ENCODE results near the gene CHURC1. TPM values are rescaled to one million over a fixed set of nuclear protein-coding genes. Genes with fewer than 3 reads are reported as not detected.

CHURC1 gene
- total and polyA plus RNA-seq, 2 donors from 2014 or later: 41.0 to 70.4 TPM

- H3K36me3 ChIP-seq (ENCODE audit: control insufficient read depth in 2 of 3, insufficient read depth in 3 of 3, low read length in 3 of 3): no peaks in the 10 kb centered on the region
- intact Hi-C loops (cut with DNase I): no loop called here
- FAIRE-seq (no peak), DNase-seq (peak in 4 of 5 donors; percentile 31 to 72 (median 48))
- peaks cover 0 to 15% (median 0%) of the 10 kb centered on the region in 3 donors for H3K4me1 ChIP-seq (ENCODE audit: control insufficient read depth in 2 of 3, insufficient read depth in 2 of 3, low read depth in 1 of 3, low read length in 3 of 3)
- TF ChIP-seq CTCF (IDR thresholded peaks at IDR 0.05; ENCODE audit: borderline replicate concordance, extremely low read depth, insufficient read depth): no peak
- no peaks in the 10 kb centered on the region for H3K27me3 ChIP-seq (ENCODE audit: control insufficient read depth, insufficient read depth, low read length)
- H3K9me3 ChIP-seq (ENCODE audit: control insufficient read depth in 2 of 3, insufficient read depth in 1 of 3, low read length in 3 of 3): no peaks in the 10 kb centered on the region
- H3K27ac ChIP-seq (ENCODE audit: low read depth in 2 of 2, low read length in 2 of 2): no peak overlapping the region
- no peak overlapping the region for H3K9ac ChIP-seq (ENCODE audit: low read length in 3 of 3)
- no peak overlapping the region for H3K4me3 ChIP-seq (ENCODE audit: low read length in 3 of 3)
Observed at GRCh38 chr14:64965356-64966000, 51.2 kb downstream of the CHURC1 start.

- no peaks in the 10 kb centered on the region for H3K27me3 ChIP-seq (ENCODE audit: control insufficient read depth, insufficient read depth, low read length)
- intact Hi-C loops (cut with DNase I): no loop called here
- no peak for TF ChIP-seq CTCF (IDR thresholded peaks at IDR 0.05; ENCODE audit: borderline replicate concordance, extremely low read depth, insufficient read depth)
- H3K4me1 ChIP-seq (ENCODE audit: control insufficient read depth in 2 of 3, insufficient read depth in 2 of 3, low read depth in 1 of 3, low read length in 3 of 3): peaks cover 0 to 9% (median 0%) of the 10 kb centered on the region in 3 donors
- H3K36me3 ChIP-seq (ENCODE audit: control insufficient read depth in 2 of 3, insufficient read depth in 3 of 3, low read length in 3 of 3): no peaks in the 10 kb centered on the region
- DNase-seq (peak in 4 of 5 donors; percentile 31 to 43 (median 34)), FAIRE-seq (no peak)
- peak overlapping the region in 1 of 2 donors; percentile 74 for H3K27ac ChIP-seq (ENCODE audit: low read depth in 2 of 2, low read length in 2 of 2)
- no peaks in the 10 kb centered on the region for H3K9me3 ChIP-seq (ENCODE audit: control insufficient read depth in 2 of 3, insufficient read depth in 1 of 3, low read length in 3 of 3)
- no peak overlapping the region for H3K4me3 ChIP-seq (ENCODE audit: low read length in 3 of 3)
- peak overlapping the region in 1 of 3 donors; percentile 21 for H3K9ac ChIP-seq (ENCODE audit: low read length in 3 of 3)
Observed at GRCh38 chr14:64966976-64967375, 52.7 kb downstream of the CHURC1 start.

GRCh38 chr14:64968167-64968566 lies 53.9 kb downstream of the CHURC1 start:
- DNase-seq: peak in 1 of 5 donors; percentile 56

More at GRCh38 chr14:64968167-64968566, 53.9 kb downstream of the CHURC1 start:
- Histone ChIP-seq H3K27me3 (ENCODE audit: control insufficient read depth, insufficient read depth, low read length) (no peaks in the 10 kb centered on the region), H3K9ac (ENCODE audit: low read length in 3 of 3) (no peak overlapping the region), H3K27ac (ENCODE audit: low read depth in 2 of 2, low read length in 2 of 2) (no peak overlapping the region), H3K9me3 (ENCODE audit: control insufficient read depth in 2 of 3, insufficient read depth in 1 of 3, low read length in 3 of 3) (no peaks in the 10 kb centered on the region), H3K36me3 (ENCODE audit: control insufficient read depth in 2 of 3, insufficient read depth in 3 of 3, low read length in 3 of 3) (no peaks in the 10 kb centered on the region), H3K4me3 (ENCODE audit: low read length in 3 of 3) (no peak overlapping the region), H3K4me1 (ENCODE audit: control insufficient read depth in 2 of 3, insufficient read depth in 2 of 3, low read depth in 1 of 3, low read length in 3 of 3) (peaks cover 0 to 9% (median 0%) of the 10 kb centered on the region in 3 donors)
- no peak for TF ChIP-seq CTCF (IDR thresholded peaks at IDR 0.05; ENCODE audit: borderline replicate concordance, extremely low read depth, insufficient read depth)
- intact Hi-C loops (cut with DNase I): no loop called here
- no peak for FAIRE-seq

Measured in kidney (tissue), 14 donors.